PC-9 (cell line): ENCODE data around the gene GABRP. TPM values are rescaled to one million over a fixed set of nuclear protein-coding genes. Genes with fewer than 3 reads are reported as not detected.
A peak's percentile ranks its signal among the peaks of the same experiment; 100 is the strongest.

ENCODE experiments used
- BruUV-seq: library from RNA; stranded (reverse); fragments of 400-500 nt; replicated peaks from 2 replicates; lab custom pipeline; 2021; lab: Mats Ljungman, UMichigan
- CTCF ChIA-PET: fragments of 300-600 bp; sonication (Branson Sonifier 250); formaldehyde crosslinking; loops from one replicate; lab custom pipeline; 2022; ENCODE audit warnings: antibody characterized with exemption; lab: Charles Lee
- POLR2A ChIA-PET: fragments of 300-600 bp; sonication (Branson Sonifier 250); formaldehyde crosslinking; loops from one replicate; lab custom pipeline; 2022; ENCODE audit warnings: antibody characterized with exemption; ENCODE audit not compliant: unreplicated experiment; lab: Charles Lee
- DNase-seq, 2 experiments: peaks; one replicate each; pipeline versions ENCODE4 v3.0.0 to v3.0.0-alpha.2; 2015 to 2022; ENCODE audit warnings: mixed read lengths in 1 of 2
- H2AFZ ChIP-seq: fragments of 200-600 bp; sonication (generic); 2 replicates; pipeline ENCODE4 v1.8.1; 2017; ENCODE audit warnings: antibody characterized with exemption
- H3F3A ChIP-seq: fragments of 200-600 bp; sonication (generic); 2 replicates; pipeline ENCODE4 v1.8.1; 2017; ENCODE audit warnings: antibody characterized with exemption, mild to moderate bottlenecking, low read depth; ENCODE audit not compliant: insufficient read depth
- H3K27ac ChIP-seq: fragments of 200-600 bp; sonication (generic); 2 replicates; pipeline ENCODE4 v1.6.1; 2016; ENCODE audit warnings: mixed run types
- H3K27me3 ChIP-seq: fragments of 200-600 bp; sonication (generic); 2 replicates; pipeline ENCODE4 v1.6.1; 2016; ENCODE audit warnings: low read depth, mixed run types; ENCODE audit not compliant: insufficient read depth
- H3K36me3 ChIP-seq: fragments of 200-600 bp; sonication (generic); 2 replicates; pipeline ENCODE4 v1.6.1; 2016; ENCODE audit warnings: low read depth, mixed run types
- H3K4me1 ChIP-seq: fragments of 200-600 bp; sonication (generic); replicated peaks from 2 replicates; pipeline ENCODE4 v1.6.1; 2016; ENCODE audit warnings: mixed run types; ENCODE audit not compliant: insufficient read depth
- H3K4me2 ChIP-seq: fragments of 200-600 bp; sonication (generic); 2 replicates; pipeline ENCODE4 v1.6.1; 2017; ENCODE audit warnings: mixed run types
- H3K4me3 ChIP-seq: fragments of 200-600 bp; sonication (generic); 2 replicates; pipeline ENCODE4 v1.6.1; 2016; ENCODE audit warnings: mixed run types
- H3K79me2 ChIP-seq: fragments of 200-600 bp; sonication (generic); 2 replicates; pipeline ENCODE4 v1.6.1; 2017; ENCODE audit warnings: low read depth, mixed run types
- H3K9me2 ChIP-seq: fragments of 200-600 bp; sonication (generic); 2 replicates; pipeline ENCODE4 v1.8.1; 2017; ENCODE audit warnings: mild to moderate bottlenecking; ENCODE audit not compliant: insufficient read depth
- H3K9me3 ChIP-seq: fragments of 200-600 bp; sonication (generic); 2 replicates; pipeline ENCODE4 v1.8.1; 2016; ENCODE audit warnings: low read depth; ENCODE audit not compliant: insufficient read depth
- H4K20me1 ChIP-seq: fragments of 200-600 bp; sonication (generic); 2 replicates; pipeline ENCODE4 v1.8.1; 2017; ENCODE audit not compliant: insufficient read depth
- EZH2 ChIP-seq: fragments of 200-600 bp; sonication (generic); IDR thresholded peaks from 2 replicates; pipeline ENCODE4 v1.8.0; 2017; ENCODE audit warnings: antibody characterized with exemption, low read depth
- intact Hi-C: fragments of 100-400 bp; cut with micrococcal nuclease; formaldehyde crosslinking; loops from one replicate; pipeline ENCODE4 v1.10.0; 2022; ENCODE audit not compliant: unreplicated experiment
- total RNA-seq: library from RNA; stranded (reverse); gene quantifications from 2 replicates; pipeline ENCODE4 v1.2.3, GENCODE V29; 2021
- TF ChIP-seq, protein P1 (sequence below): fragments of 200-600 bp; sonication (generic); conservative IDR thresholded peaks from 2 replicates; pipeline ENCODE4 v1.6.1; 2017; ENCODE audit warnings: mixed run types, antibody characterized with exemption, mild to moderate bottlenecking, moderate library complexity

The GABRP gene
- total RNA-seq, 1 experiment from 2014 or later: 2.1 TPM

DNA sequence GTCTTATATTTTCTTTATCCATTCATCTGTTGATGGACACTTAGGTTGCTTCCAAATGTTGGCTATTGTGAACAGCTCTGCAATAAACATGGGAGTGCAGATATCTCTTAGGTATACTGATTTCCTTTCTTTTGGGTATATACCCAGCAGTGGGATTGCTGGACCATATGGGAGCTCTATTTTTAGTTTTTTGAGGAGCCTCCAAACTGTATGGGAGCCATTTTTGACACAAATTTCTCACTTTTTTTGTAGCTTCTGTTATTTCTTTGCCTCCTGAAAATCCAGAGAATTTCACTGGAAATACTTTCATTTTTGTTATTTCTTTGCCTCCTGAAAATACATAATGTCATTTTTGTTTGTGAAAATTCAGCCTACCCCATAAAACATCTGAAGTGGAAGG lies 63.3 kb downstream of the GABRP start:
- H3K9me2 ChIP-seq: no peaks in the 10 kb centered on the region
- peaks cover 18% of the 10 kb centered on the region for H3K4me1 ChIP-seq
- H3K9me3 ChIP-seq: no peaks in the 10 kb centered on the region; the same call in 1 of the 2 replicates
- DNase-seq: no peak
- H4K20me1 ChIP-seq: no peaks in the 10 kb centered on the region
- intact Hi-C loops: no loop called here
- H3K4me2 ChIP-seq: no peak overlapping the region
- CTCF ChIA-PET: no interaction called here
- H3K4me3 ChIP-seq: no peak overlapping the region
- H3K79me2 ChIP-seq: no peaks in the 10 kb centered on the region
- no peaks in the 10 kb centered on the region for H3K36me3 ChIP-seq
- peaks cover 15% of the 10 kb centered on the region for H3F3A ChIP-seq
- no peak overlapping the region for H2AFZ ChIP-seq
- no peak overlapping the region for H3K27ac ChIP-seq
- POLR2A ChIA-PET: no interaction called here
- no peaks in the 10 kb centered on the region for H3K27me3 ChIP-seq
- TF ChIP-seq, protein P1, sequence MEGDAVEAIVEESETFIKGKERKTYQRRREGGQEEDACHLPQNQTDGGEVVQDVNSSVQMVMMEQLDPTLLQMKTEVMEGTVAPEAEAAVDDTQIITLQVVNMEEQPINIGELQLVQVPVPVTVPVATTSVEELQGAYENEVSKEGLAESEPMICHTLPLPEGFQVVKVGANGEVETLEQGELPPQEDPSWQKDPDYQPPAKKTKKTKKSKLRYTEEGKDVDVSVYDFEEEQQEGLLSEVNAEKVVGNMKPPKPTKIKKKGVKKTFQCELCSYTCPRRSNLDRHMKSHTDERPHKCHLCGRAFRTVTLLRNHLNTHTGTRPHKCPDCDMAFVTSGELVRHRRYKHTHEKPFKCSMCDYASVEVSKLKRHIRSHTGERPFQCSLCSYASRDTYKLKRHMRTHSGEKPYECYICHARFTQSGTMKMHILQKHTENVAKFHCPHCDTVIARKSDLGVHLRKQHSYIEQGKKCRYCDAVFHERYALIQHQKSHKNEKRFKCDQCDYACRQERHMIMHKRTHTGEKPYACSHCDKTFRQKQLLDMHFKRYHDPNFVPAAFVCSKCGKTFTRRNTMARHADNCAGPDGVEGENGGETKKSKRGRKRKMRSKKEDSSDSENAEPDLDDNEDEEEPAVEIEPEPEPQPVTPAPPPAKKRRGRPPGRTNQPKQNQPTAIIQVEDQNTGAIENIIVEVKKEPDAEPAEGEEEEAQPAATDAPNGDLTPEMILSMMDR: no peak
- BruUV-seq: no TSS peak

DNA sequence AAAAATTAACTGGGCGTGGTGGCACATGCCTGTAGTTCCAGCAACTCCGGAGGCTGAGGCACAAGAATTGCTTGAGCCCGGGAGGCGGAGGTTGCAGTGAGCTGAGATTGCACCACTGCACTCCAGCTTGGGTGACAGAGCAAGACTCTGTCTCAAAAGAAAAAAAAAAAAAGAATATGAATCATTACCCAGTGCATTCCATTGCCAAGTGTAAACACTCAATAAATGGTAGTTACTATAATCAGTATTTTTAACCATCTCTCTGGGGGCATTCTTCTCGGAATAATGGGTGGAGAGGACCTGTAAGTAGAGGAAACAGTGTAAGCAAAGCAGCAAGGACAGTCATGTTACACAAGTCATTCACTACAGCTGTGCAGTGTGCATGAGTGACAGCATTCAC lies 64.5 kb downstream of the GABRP start:
- POLR2A ChIA-PET: no interaction called here
- Histone ChIP-seq H3K27ac (0 out of 2 replicates have a peak overlapping the region, but pooled peaks have one; percentile 14), H3K9me2 (no peaks in the 10 kb centered on the region), H3K4me2 (peak overlapping the region; percentile 29), H3K4me3 (no peak overlapping the region), H3K9me3 (no peaks in the 10 kb centered on the region; the same call in 1 of the 2 replicates), H3K36me3 (no peaks in the 10 kb centered on the region), H3K79me2 (no peaks in the 10 kb centered on the region), H4K20me1 (no peaks in the 10 kb centered on the region), H3K27me3 (no peaks in the 10 kb centered on the region), H2AFZ (no peak overlapping the region), H3K4me1 (peaks cover 18% of the 10 kb centered on the region), H3F3A (peaks cover 15% of the 10 kb centered on the region)
- intact Hi-C loops: no loop called here
- TF ChIP-seq EZH2: no peak
- TF ChIP-seq, protein P1: no peak
- peak; percentile 50 to 71 for DNase-seq
- CTCF ChIA-PET: no interaction called here
- BruUV-seq: no TSS peak

DNA sequence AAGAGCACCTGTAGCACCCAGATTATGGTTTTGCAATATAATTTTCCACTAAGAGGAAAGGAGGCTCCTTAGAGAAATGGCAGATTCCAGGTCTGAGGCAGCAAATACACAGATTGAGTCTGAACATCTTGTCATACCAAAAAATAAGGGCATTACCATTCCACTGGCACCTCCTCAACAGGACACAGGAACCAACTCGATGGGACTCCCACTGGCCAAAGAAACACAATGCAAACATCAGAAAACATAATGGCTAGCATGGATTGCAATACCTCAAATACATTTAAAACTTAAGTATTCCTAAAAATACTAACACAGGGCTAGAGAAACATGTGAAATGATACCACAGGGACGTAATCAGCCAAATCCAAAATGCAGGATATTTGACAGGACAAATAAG lies 65.8 kb downstream of the GABRP start:
- ChIA-PET CTCF (no interaction called here), POLR2A (no interaction called here)
- Histone ChIP-seq H3K9me2 (no peaks in the 10 kb centered on the region), H4K20me1 (no peaks in the 10 kb centered on the region), H3F3A (peaks cover 15% of the 10 kb centered on the region), H3K27me3 (no peaks in the 10 kb centered on the region), H3K4me3 (no peak overlapping the region), H3K36me3 (no peaks in the 10 kb centered on the region), H3K4me2 (no peak overlapping the region), H3K4me1 (peaks cover 18% of the 10 kb centered on the region), H3K9me3 (no peaks in the 10 kb centered on the region; the same call in 1 of the 2 replicates), H2AFZ (no peak overlapping the region), H3K79me2 (no peaks in the 10 kb centered on the region), H3K27ac (no peak overlapping the region)
- no peak for DNase-seq
- intact Hi-C loops: no loop called here
- no TSS peak for BruUV-seq
- TF ChIP-seq EZH2: no peak
- TF ChIP-seq, protein P1: no peak
